GM18907 (cell line): ENCODE results near the gene ZNF100.
"Not testable (repeated sequence)": the region's sequence is repeated elsewhere in the genome, so short reads cannot be mapped to it uniquely, and the experiment has no call there.

Experiments used
- ATAC-seq: cut with Tn5 transposase; IDR thresholded peaks from one replicate; pipeline ENCODE4 v1.9.1; 2021; ENCODE audit warnings: mild to moderate bottlenecking, moderate library complexity; ENCODE audit not compliant: unreplicated experiment

The ZNF100 gene

GRCh38 chr19:21767065-21767800 lies at the start of gene ZNF100:
Gene ZNF100, minus strand, starts transcription at chr19:21767579. Its CDS starts 150 bp downstream, at chr19:21767429.
- peak; percentile 97 for ATAC-seq

- no peak for ATAC-seq
Observed at GRCh38 chr19:21812448-21812847, 45.1 kb upstream of the ZNF100 start.

GRCh38 chr19:21808400-21809000 lies 41.1 kb upstream of the ZNF100 start:
- not testable (repeated sequence) for ATAC-seq

- no peak for ATAC-seq
Observed at GRCh38 chr19:21789466-21790085, 22.2 kb upstream of the ZNF100 start.

- no peak for ATAC-seq
Observed at GRCh38 chr19:21786936-21787335, 19.6 kb upstream of the ZNF100 start.

- not testable (repeated sequence) for ATAC-seq
Observed at GRCh38 chr19:21775792-21776191, 8.4 kb upstream of the ZNF100 start.

GRCh38 chr19:21766705-21767064 lies 694 bp downstream of the ZNF100 start:
- not testable (repeated sequence) for ATAC-seq

GRCh38 chr19:21765151-21765550 lies 2.2 kb downstream of the ZNF100 start:
- ATAC-seq: no peak

- ATAC-seq: not testable (repeated sequence)
Observed at GRCh38 chr19:21761547-21761946, 5.8 kb downstream of the ZNF100 start.

- ATAC-seq: no peak
Observed at GRCh38 chr19:21758296-21758695, 9.1 kb downstream of the ZNF100 start.

GRCh38 chr19:21755555-21755954 lies 11.8 kb downstream of the ZNF100 start:
- ATAC-seq: not testable (repeated sequence)

- no peak for ATAC-seq
Observed at GRCh38 chr19:21751384-21751783, 16.0 kb downstream of the ZNF100 start.

- ATAC-seq: no peak
Observed at GRCh38 chr19:21750586-21751128, 16.7 kb downstream of the ZNF100 start.

GRCh38 chr19:21749090-21749489 lies 18.3 kb downstream of the ZNF100 start:
- ATAC-seq: no peak

- no peak for ATAC-seq
Observed at GRCh38 chr19:21748088-21748487, 19.3 kb downstream of the ZNF100 start.

GRCh38 chr19:21740559-21740958 lies 26.8 kb downstream of the ZNF100 start:
- ATAC-seq: no peak

- ATAC-seq: not testable (repeated sequence)
Observed at GRCh38 chr19:21726942-21727747, 40.2 kb downstream of the ZNF100 start.

GRCh38 chr19:21713761-21714160 lies 53.6 kb downstream of the ZNF100 start:
- ATAC-seq: no peak

GRCh38 chr19:21709464-21709863 lies 57.9 kb downstream of the ZNF100 start:
- ATAC-seq: no peak

GRCh38 chr19:21707878-21708277 lies 59.5 kb downstream of the ZNF100 start:
- ATAC-seq: not testable (repeated sequence)

- no peak for ATAC-seq
Observed at GRCh38 chr19:21707065-21707464, 60.3 kb downstream of the ZNF100 start.
